Posterior vena cava (tissue), 2 donors: ENCODE results near the gene APBB1IP. TPM values are rescaled to one million over a fixed set of nuclear protein-coding genes. Genes with fewer than 3 reads are reported as not detected.
"Not testable (repeated sequence)": the region's sequence is repeated elsewhere in the genome, so short reads cannot be mapped to it uniquely, and the experiment has no call there.

Experiments
- DNase-seq: peaks from one replicate; pipeline ENCODE4 v3.0.0-alpha.2; 2020; ENCODE audit warnings: low spot score
- intact Hi-C, 2 donors: fragments of 100-400 bp; cut with DNase I; formaldehyde crosslinking; loops; one replicate each; pipeline versions ENCODE4 v1.14.1 to v1.14.2; 2022 to 2023
- total RNA-seq, 2 donors: library from RNA; stranded (reverse); fragmentation: NEBNext Ultra II Directional; extraction: Animal tissue kit (Norgen Biotek cat#: 25700); gene quantifications; one replicate each; pipeline ENCODE4 v1.2.1, GENCODE V29; 2021
- donor health status: DM: yes; HTN: yes; CAD: no.
- donor health status: DM: yes; HTN: yes; CAD: no.

Gene APBB1IP
- total RNA-seq, 2 donors from 2014 or later = 8.4 to 20.5 TPM

DNA sequence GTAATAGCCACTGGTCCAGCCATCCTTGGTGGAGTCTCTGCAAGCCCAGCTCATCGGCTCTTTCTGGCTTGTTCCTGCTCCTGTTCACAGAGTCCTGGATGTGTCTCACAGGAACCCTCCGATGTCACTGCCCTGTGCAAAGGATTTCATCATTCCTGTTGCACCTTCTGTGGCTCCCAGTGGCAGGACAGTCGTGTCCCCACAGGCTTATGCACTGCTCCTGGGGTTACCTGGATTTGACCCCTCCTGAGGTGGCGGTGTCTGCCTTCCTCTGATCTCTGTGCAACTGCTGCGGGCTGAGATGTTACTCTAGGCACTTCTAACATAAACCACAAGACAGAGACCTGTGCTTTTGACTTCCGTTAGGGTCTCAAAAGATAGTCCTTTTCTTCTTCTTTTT is 30.6 kb downstream of the APBB1IP start:
- intact Hi-C loops = no loop called here

GRCh38 chr10:26472492-26472778 is 34.3 kb downstream of the APBB1IP start:
- DNase-seq = no peak
- intact Hi-C loops = no loop called here

More for the DNA sequence above, 30.6 kb downstream of the APBB1IP start:
- no peak for DNase-seq

GRCh38 chr10:26474026-26474425 is 35.9 kb downstream of the APBB1IP start:
- intact Hi-C loops = no loop called here
- DNase-seq = no peak

GRCh38 chr10:26474845-26475244 is 36.7 kb downstream of the APBB1IP start:
- intact Hi-C loops, DNase-seq: not testable (repeated sequence)

DNA sequence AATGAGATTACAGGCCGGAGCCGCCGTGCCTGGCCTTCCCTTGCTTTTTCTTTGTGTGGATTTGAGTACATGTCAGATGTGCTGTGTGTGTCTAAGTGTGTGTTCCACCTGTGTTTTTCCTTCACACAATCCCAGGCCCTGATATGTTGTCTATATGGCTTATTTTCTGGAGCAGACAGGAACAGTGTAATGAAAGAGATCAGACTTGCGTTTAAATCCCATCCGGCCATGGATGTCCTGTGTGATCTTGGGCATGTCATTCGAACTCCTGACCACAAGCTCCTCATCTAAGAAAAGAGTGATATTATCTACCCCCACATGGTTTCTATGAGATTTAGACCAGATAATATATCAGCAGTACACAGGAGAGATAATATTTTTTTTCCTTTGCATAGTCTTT is 37.2 kb downstream of the APBB1IP start:
- DNase-seq = no peak
- intact Hi-C loops = no loop called here

DNA sequence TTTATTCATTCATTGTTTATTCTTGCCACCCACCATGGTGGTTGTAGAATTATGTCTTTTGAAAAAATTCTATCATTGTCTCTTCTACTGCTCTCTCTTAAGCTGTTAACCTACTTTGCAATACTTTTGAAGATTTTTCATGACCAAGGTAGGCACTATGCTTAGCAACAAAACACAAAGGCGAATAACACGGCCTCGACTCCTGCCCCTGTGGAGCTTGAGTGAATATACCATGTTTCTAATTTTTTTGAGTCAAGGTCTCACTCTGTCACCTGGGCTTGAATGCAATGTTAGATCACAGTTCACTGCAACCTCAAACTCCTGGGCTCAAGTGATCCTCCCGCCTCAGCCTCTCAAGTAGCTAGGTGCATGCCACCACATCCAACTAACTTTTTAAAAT is 39.4 kb downstream of the APBB1IP start:
- intact Hi-C loops = no loop called here
- DNase-seq = no peak

DNA sequence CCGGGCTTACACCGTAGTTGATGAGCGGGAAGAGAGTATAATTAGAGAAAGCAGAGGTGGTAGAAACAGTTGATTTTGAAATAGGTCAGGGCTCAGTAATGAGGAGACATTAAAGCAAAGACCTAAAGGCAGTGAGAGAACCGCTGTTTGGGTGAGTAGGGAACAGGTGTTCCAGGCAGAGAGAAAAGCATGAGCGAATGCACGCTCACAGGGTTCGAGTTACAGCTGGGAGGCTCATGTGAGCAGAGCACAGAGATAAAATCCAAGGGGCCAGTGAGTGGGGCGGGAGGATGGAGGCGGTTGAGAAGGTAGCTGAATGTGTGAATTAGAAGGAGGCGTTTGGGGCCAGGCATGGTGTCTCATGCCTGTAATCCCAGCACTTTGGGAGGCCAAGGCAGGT is 39.9 kb downstream of the APBB1IP start:
- intact Hi-C loops = no loop called here
- no peak for DNase-seq

GRCh38 chr10:26479766-26480492 is 41.8 kb downstream of the APBB1IP start:
- no peak for DNase-seq
- intact Hi-C loops = no loop called here

DNA sequence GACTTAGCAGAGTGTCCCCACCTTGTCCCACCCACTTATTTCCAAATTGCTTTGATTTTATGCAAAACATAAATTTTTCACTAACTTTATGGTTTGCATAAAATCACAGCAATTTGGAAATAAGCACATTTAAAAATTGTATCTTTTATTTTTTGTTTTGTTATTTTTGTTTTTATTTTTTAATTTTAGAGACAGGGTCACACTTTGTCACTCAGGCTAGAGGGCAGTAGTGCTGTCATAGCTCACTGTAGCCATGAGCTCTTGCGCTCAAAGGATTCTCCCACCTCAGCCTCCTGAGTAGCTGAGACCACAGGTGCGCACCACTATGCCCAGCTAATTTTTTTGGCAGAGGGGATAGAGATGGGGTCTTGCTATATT is 43.2 kb downstream of the APBB1IP start:
- intact Hi-C loops = no loop called here
- DNase-seq = no peak

GRCh38 chr10:26481914-26482550 is 43.9 kb downstream of the APBB1IP start:
- DNase-seq = no peak
- intact Hi-C loops = no loop called here

- intact Hi-C loops = no loop called here
- no peak for DNase-seq
Measured at GRCh38 chr10:26483554-26483953, 45.4 kb downstream of the APBB1IP start.

- DNase-seq = no peak
- intact Hi-C loops = no loop called here
Measured at GRCh38 chr10:26485150-26485941, 47.2 kb downstream of the APBB1IP start.

- intact Hi-C loops = no loop called here
- DNase-seq = no peak
Measured at GRCh38 chr10:26486304-26486703, 48.2 kb downstream of the APBB1IP start.

DNA sequence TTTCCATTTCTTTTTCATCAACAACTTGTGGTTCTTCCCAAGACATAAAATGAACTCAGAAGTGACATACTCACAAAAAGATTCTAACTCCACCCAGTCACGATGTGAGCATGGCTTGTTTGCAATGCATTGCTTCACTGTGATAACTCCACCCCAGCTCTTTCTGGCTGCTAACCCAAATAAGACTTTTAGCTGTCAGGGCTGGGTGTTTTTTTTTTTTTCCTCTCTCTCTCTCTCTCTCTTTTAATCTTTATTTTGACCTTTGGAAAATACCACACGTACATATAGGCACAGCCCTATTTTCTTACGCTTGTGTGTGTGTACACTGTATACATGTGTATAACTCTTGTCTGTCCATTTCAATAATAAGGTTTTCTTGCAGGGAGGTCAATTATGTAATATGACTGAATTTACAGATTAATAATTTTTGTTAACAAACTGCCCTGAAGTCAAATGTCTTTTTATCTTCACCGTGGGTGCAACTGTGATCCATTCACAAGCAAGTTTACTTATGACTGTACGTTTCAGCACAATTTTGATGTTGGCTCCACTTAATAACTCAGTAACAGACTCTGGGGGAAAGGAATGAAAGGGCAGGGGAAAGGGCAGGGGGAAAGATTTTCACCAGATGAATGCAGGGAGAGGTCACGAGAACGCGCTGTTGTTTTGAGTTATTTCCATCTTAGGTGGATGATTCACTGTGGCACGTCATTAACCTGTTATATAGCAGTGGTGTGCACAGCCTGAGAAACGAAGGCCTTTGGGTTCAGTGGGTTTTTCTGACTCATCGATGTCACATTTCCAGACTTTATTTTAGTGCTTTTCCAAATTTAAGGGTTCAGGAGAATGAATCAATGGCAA is 49.1 kb downstream of the APBB1IP start:
- no peak for DNase-seq
- intact Hi-C loops = no loop called here

DNA sequence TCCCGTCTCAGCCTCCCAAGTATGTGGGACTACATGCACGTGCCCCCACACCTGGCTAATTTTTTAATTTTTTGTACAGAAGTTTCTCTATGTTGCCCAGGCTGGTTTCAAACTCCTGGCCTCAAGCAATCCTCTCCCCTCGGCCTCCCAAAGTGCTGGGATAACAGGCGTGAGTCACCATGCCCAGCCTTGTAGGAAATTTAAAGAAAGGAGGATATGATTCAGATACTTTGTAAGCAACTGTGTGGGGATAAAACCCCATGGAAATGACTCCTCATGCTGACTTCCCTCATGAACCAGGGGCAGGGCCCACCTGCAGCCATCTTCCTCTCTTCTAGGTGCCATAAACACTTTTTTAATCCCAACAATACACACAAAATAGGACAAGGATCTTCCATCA is 50.2 kb downstream of the APBB1IP start:
- intact Hi-C loops = no loop called here
- no peak for DNase-seq

GRCh38 chr10:26489081-26489480 is 50.9 kb downstream of the APBB1IP start:
- intact Hi-C loops = no loop called here
- DNase-seq = no peak

- intact Hi-C loops = loop anchor here in 1 of 2 donors (10.0 kb wide), 1 partner anchor 1616 kb away; no protein-coding TSS in a partner anchor
- not testable (repeated sequence) for DNase-seq
Measured at GRCh38 chr10:26490367-26490766, 52.2 kb downstream of the APBB1IP start.

DNA sequence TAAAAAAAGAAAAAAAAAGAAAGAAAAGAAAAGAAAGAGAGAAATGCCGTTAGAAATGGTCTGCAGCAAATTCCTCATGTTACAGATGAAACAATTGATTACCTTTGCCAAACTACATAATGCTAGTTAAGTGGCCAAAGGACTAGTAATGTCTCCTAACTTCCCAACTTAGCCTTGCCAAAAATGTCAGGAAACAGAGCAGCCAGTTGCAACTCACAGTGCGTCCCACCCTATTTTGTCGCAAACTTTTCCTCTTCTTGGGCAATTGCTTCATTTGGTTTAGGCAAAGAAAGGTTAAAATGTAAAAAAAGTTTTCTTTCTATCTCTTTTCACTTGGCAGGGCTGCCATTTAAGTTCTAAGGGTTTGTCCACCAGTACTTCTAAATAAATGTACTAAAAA is 53.1 kb downstream of the APBB1IP start:
- no peak for DNase-seq
- intact Hi-C loops = loop anchor here in 1 of 2 donors (10.0 kb wide), 1 partner anchor 1616 kb away; no protein-coding TSS in a partner anchor

- no peak for DNase-seq
- intact Hi-C loops = loop anchor here in 1 of 2 donors (10.0 kb wide), 1 partner anchor 1617 kb away; no protein-coding TSS in a partner anchor
Measured at GRCh38 chr10:26491934-26492333, 53.8 kb downstream of the APBB1IP start.
